ENCODE measurements around the gene PRPF40A. TPM values are rescaled to one million over a fixed set of nuclear protein-coding genes. Genes with fewer than 3 reads are reported as not detected.
A peak's percentile ranks its signal among the peaks of the same experiment; 100 is the strongest.

Gene PRPF40A
- polyA plus RNA-seq, 6 donors from 2014 or later, result 90.7 to 139 (median 118) TPM

- no peak for ATAC-seq (ENCODE audit: low read depth in 2 of 2)
- Mint-ChIP-seq H3K4me1 (peaks cover 12 to 16% (median 15%) of the 10 kb centered on the region in 3 donors), H3K4me3 (no peak overlapping the region), H3K9me3 (no peaks in the 10 kb centered on the region), H3K36me3 (no peaks in the 10 kb centered on the region), H3K27ac (no peak overlapping the region), H3K27me3 (no peaks in the 10 kb centered on the region)
- no peak for DNase-seq
Measured at GRCh38 chr2:152617456-152618192, 99.6 kb downstream of the PRPF40A start.

GRCh38 chr2:152615177-152615576 is 102.1 kb downstream of the PRPF40A start:
- H3K9me3 Mint-ChIP-seq, result no peaks in the 10 kb centered on the region
- no peak overlapping the region for H3K27ac Mint-ChIP-seq
- DNase-seq, result no peak
- H3K36me3 Mint-ChIP-seq, result no peaks in the 10 kb centered on the region
- H3K4me1 Mint-ChIP-seq, result peaks cover 19 to 29% (median 28%) of the 10 kb centered on the region in 3 donors
- H3K4me3 Mint-ChIP-seq, result no peak overlapping the region
- no peaks in the 10 kb centered on the region for H3K27me3 Mint-ChIP-seq
- ATAC-seq (ENCODE audit: low read depth in 2 of 2), result no peak

GRCh38 chr2:152613235-152613634 is 104.0 kb downstream of the PRPF40A start:
- peaks cover 19 to 29% (median 28%) of the 10 kb centered on the region in 3 donors for H3K4me1 Mint-ChIP-seq
- peak overlapping the region in 5 of 8 donors; percentile 54 to 88 (median 77) for H3K4me3 Mint-ChIP-seq
- peak overlapping the region in 1 of 6 donors; percentile 17 for H3K27ac Mint-ChIP-seq
- H3K27me3 Mint-ChIP-seq, result no peaks in the 10 kb centered on the region
- H3K36me3 Mint-ChIP-seq, result no peaks in the 10 kb centered on the region
- DNase-seq (no peak), ATAC-seq (ENCODE audit: low read depth in 2 of 2) (no peak)
- no peaks in the 10 kb centered on the region for H3K9me3 Mint-ChIP-seq

- Mint-ChIP-seq H3K9me3 (no peaks in the 10 kb centered on the region), H3K27me3 (no peaks in the 10 kb centered on the region), H3K4me1 (peaks cover 19 to 29% (median 28%) of the 10 kb centered on the region in 3 donors), H3K36me3 (no peaks in the 10 kb centered on the region), H3K27ac (peak overlapping the region in 5 of 6 donors; percentile 62 to 90 (median 87)), H3K4me3 (peak overlapping the region; percentile 29 to 88 (median 80))
- ATAC-seq (ENCODE audit: low read depth in 2 of 2), result peak; percentile 85 to 88
- peak; percentile 58 for DNase-seq
Measured at GRCh38 chr2:152611458-152612231, 105.6 kb downstream of the PRPF40A start.

GRCh38 chr2:152609699-152610098 is 107.6 kb downstream of the PRPF40A start:
- Mint-ChIP-seq H3K27me3 (no peaks in the 10 kb centered on the region), H3K36me3 (no peaks in the 10 kb centered on the region), H3K4me3 (peak overlapping the region in 1 of 8 donors; percentile 12), H3K27ac (peak overlapping the region in 1 of 6 donors; percentile 82), H3K9me3 (no peaks in the 10 kb centered on the region), H3K4me1 (peaks cover 19 to 29% (median 28%) of the 10 kb centered on the region in 3 donors)
- no peak for DNase-seq
- no peak for ATAC-seq (ENCODE audit: low read depth in 2 of 2)

GRCh38 chr2:152609154-152609553 is 108.1 kb downstream of the PRPF40A start:
- H3K36me3 Mint-ChIP-seq, result no peaks in the 10 kb centered on the region
- H3K9me3 Mint-ChIP-seq, result no peaks in the 10 kb centered on the region
- no peak overlapping the region for H3K27ac Mint-ChIP-seq
- H3K4me3 Mint-ChIP-seq, result no peak overlapping the region
- no peaks in the 10 kb centered on the region for H3K27me3 Mint-ChIP-seq
- DNase-seq, result no peak
- ATAC-seq (ENCODE audit: low read depth in 2 of 2), result no peak
- peaks cover 19 to 29% (median 27%) of the 10 kb centered on the region in 3 donors for H3K4me1 Mint-ChIP-seq

GRCh38 chr2:152607793-152608300 is 109.4 kb downstream of the PRPF40A start:
- H3K27ac Mint-ChIP-seq, result no peak overlapping the region
- ATAC-seq (ENCODE audit: low read depth in 2 of 2) (no peak), DNase-seq (no peak)
- no peaks in the 10 kb centered on the region for H3K36me3 Mint-ChIP-seq
- no peaks in the 10 kb centered on the region for H3K27me3 Mint-ChIP-seq
- H3K4me3 Mint-ChIP-seq, result no peak overlapping the region
- no peaks in the 10 kb centered on the region for H3K9me3 Mint-ChIP-seq
- H3K4me1 Mint-ChIP-seq, result peaks cover 10 to 16% (median 14%) of the 10 kb centered on the region in 3 donors

GRCh38 chr2:152606941-152607340 is 110.3 kb downstream of the PRPF40A start:
- H3K27ac Mint-ChIP-seq, result peak overlapping the region in 1 of 6 donors; percentile 18
- H3K36me3 Mint-ChIP-seq, result no peaks in the 10 kb centered on the region
- DNase-seq (no peak), ATAC-seq (ENCODE audit: low read depth in 2 of 2) (no peak)
- H3K4me1 Mint-ChIP-seq, result peaks cover 4 to 7% (median 5%) of the 10 kb centered on the region in 3 donors
- H3K4me3 Mint-ChIP-seq, result no peak overlapping the region
- no peaks in the 10 kb centered on the region for H3K9me3 Mint-ChIP-seq
- no peaks in the 10 kb centered on the region for H3K27me3 Mint-ChIP-seq

GRCh38 chr2:152606081-152606480 is 111.2 kb downstream of the PRPF40A start:
- no peak overlapping the region for H3K27ac Mint-ChIP-seq
- H3K4me1 Mint-ChIP-seq, result no peaks in the 10 kb centered on the region
- no peak for ATAC-seq (ENCODE audit: low read depth in 2 of 2)
- no peak for DNase-seq
- no peak overlapping the region for H3K4me3 Mint-ChIP-seq
- H3K27me3 Mint-ChIP-seq, result no peaks in the 10 kb centered on the region
- no peaks in the 10 kb centered on the region for H3K9me3 Mint-ChIP-seq
- H3K36me3 Mint-ChIP-seq, result no peaks in the 10 kb centered on the region

- Mint-ChIP-seq H3K27me3 (no peaks in the 10 kb centered on the region), H3K36me3 (peaks cover 0 to 6% of the 10 kb centered on the region in 2 donors), H3K27ac (no peak overlapping the region), H3K9me3 (no peaks in the 10 kb centered on the region), H3K4me3 (no peak overlapping the region), H3K4me1 (no peaks in the 10 kb centered on the region)
- no peak for ATAC-seq (ENCODE audit: low read depth in 2 of 2)
- DNase-seq, result no peak
Measured at GRCh38 chr2:152603166-152603565, 114.1 kb downstream of the PRPF40A start.

- H3K9me3 Mint-ChIP-seq, result no peaks in the 10 kb centered on the region
- ATAC-seq (ENCODE audit: low read depth in 2 of 2), result no peak
- no peak for DNase-seq
- H3K27me3 Mint-ChIP-seq, result no peaks in the 10 kb centered on the region
- H3K27ac Mint-ChIP-seq, result no peak overlapping the region
- H3K36me3 Mint-ChIP-seq, result peaks cover 0 to 6% of the 10 kb centered on the region in 2 donors
- H3K4me3 Mint-ChIP-seq, result no peak overlapping the region
- no peaks in the 10 kb centered on the region for H3K4me1 Mint-ChIP-seq
Measured at GRCh38 chr2:152602750-152603149, 114.5 kb downstream of the PRPF40A start.

Data from naive B cell (primary cell).